HuH-7 (cell line): Measurements from ENCODE around the gene LTC4S.

Experiments
- DNase-seq: peaks from one replicate; pipeline ENCODE4 v3.0.0; 2011; ENCODE audit warnings: low spot score

The LTC4S gene

DNA sequence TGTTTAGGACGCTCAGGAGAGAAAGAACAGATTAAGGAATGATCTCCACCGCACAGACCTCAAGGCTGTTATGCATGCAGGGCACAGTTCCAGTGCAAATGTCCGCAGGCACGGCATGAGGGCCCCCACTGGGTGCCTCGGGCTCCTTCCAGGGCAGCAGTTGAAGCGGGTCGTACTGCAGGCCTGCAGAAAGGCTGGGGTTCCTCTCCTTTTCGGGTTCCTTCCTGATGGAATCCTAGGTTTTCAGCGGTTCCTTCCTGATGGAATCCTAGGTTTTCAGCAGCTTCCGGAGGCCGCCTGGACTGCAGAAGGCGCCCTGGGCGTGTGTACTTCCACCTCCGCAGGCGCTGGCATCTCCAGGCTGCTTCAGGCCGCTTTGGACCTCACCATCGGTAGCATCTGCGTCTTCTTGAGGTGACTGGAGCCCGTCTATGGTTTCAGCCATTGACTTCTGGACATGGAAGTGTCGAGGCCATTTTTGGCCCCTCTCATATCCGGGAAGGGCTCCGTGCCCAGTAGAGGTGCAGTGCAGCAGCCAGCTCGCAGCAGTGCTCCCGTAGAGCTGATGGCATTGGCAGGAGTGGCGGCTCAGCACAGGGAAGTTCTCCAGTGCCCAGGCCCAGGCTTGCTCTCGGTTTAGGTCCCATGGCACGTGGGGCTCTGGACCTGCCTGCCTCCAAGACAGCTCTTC lies 18.5 kb downstream of the LTC4S start:
- DNase-seq: no peak

DNA sequence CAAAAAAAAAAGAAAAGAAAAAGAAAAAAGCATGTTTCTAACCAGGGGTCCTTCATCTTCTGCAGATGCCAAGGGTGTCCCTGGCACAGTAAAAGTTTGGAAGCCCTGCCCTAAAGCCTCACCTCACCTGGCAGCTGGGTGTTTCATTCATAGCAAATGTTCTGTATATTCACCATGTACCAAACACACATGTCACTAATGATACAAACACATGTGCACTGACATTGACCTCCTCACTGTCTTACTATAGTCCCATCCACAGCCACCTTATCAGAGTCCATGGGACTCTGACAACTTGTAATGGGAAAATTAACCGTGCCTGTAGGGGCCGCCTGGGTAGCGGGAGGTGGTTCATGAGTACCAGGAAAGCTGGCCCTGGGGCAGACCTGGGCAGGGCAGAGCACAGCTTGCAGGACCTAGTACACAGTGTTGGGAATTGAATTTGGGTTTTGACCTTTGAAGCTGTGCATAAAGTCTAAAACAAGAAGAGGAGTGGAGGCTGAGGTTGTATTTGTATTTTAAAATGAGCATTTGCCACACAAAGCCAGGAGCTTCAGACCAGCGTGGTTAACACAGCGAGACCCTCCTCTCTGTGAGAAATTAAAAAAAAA lies 19.3 kb downstream of the LTC4S start:
- no peak for DNase-seq

DNA sequence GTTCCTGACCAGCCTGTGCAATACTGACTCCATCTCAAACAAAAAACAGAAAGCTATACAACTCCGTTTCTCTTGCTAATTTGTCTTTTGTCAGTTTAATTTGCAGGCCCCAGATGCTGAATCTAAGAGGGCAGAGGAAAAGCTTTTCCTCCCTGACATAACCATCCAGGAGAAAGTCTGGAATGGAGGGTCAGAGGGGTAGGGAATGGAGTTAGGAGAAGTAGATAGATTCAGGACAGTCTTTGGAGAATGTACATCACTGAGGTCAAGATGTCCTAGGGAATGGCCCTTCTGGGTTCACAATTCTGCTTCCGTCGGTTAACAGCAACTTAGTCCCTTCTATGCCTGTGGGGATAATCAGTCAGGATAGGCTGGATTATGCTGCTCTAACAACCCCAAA lies 20.3 kb downstream of the LTC4S start:
- DNase-seq: no peak

DNA sequence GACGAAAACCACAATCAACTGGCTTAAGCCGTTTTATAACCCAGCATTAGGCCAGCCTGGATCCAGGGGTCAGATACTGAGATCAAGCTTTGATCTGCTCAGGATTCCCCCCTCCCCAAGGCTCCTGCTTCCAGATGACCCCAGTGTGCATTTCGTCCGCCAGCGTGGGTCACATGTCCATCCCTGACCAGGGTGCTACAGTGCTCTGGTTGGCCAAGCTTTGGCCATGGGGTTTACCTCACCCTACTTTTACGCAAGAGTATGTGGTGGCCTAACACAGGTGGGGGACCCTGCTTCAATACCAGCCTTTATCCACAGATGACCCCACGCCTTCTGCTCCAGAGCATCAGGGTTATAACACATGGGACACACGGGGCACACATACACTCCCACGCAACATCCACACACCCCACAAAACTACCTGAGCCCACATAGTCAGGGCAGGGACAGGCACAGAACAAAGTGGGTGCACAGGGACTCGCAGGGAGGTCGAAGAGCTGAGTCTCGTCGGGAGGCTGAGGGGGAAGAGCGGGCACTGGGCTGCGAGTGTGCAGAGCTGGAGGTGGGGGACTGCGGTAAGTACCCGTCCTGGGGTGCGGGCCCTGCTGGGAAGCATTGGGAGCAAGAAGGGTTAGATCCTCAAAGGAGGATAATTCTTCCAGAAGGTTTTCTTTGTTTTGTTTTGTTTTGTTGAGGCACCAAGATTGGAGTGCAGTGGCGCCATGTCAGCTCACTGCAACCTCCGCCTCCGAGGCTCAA lies 21.9 kb downstream of the LTC4S start:
- no peak for DNase-seq

DNA sequence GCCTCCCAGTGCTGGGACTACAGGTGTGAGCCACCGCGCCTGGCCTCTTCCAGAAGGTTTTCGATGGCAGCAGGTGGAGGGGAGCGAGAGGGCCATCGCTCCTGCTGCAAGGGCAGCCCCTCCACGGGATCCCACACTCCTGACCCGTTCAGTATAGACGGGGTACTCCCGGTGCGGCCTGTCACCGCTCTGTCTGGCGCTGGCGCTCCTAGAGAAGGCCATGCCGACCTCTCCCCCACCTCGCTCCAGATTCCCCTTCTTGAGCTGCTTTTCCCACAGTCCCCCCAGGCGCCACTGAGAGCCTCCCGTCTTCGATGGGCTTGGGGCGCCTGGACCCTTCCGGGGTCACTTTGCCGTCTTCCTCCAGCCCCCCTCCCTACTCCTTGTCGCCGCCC lies 22.6 kb downstream of the LTC4S start:
- DNase-seq: no peak

DNA sequence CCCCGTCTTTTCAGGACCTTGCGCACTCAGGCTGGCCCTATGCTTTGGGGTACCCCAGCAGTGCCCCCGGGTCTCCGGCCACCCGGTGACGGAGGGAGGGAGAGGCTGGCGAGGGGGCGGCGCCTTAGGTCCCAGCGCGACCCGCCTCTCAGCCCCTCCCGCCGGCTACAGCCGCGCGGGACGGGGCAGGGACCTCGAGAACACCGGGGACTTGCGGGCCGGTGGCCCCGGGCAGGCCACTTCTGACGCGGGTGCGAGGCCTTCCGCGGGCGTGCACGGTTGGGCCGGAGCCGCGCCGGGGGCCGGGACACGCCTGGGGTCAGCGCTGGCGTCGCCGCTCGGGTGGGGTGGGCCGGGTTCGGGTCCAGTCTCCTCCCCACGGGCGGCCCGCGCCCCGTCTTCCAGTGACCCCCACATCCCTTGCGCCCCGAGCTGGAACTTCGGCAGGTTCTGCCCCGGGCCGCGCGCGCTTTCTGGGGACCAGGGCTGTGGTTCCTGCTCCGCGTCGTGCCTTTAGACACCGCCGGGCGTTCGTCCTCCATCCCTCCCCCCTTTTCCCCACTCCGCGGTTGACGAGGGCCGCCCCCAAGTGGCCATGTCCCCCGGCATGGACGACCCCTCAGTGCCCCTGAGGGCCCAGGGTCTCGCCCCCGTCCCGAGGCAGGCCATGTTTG lies 23.1 kb downstream of the LTC4S start:
- DNase-seq: no peak

DNA sequence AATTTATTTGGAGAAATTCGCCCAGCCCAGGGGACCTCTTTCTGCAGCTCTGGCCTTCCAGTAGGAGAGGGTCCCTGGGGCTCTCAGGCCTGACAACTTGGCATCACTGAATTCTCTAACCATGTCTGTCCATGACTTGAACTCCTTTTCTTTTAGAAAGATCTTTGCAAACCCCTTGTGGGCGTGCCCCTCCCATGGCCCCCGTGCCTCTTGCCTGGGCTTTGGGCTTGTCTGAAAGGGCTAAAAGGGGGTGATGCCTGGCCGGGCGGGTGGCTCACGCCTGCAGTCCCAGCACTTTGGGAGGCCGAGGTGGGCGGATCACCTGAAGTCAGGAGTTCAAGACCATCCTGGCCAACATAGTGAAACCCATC lies 23.7 kb downstream of the LTC4S start:
- DNase-seq: no peak

DNA sequence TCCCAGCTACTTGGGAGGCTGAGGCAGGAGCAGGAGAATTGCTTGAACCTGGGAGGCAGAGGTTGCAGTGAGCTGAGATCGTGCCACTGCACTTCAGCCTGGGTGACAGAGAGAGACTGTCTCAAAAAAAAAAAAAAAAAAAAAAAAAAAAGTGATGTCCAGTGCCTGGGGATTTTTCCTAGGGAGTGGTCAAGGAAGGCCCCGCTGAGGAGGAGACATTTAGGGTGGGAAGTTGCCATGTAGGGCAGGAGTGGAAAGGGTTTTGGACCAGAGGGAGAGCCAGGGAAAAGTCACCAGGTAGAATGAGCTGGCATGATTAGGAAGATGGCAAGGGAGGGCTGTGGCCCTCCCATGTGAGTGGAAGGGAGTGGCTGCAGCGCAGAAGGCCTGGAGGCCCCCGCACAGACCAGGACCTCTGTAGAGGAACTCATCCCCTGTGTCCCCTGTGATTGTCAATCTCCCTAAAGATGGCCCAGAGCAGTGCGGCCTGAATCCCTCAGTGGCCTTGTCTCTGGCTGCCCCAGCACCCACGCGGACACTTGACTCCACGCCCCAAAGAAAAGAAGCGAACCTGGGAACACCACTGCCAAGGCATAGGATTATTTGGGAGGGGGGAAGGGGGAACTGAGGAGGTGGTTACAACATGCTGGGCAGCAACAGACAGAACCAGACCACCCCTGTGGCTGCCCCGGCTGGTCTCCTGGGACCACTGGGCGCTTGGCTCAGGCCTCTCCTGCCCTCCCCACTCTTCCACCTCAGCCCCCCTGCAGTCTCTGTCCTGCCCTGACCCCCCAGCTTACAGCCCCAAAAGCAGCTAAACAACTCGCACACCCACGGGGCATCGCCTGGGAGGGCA lies 24.3 kb downstream of the LTC4S start:
- no peak for DNase-seq

DNA sequence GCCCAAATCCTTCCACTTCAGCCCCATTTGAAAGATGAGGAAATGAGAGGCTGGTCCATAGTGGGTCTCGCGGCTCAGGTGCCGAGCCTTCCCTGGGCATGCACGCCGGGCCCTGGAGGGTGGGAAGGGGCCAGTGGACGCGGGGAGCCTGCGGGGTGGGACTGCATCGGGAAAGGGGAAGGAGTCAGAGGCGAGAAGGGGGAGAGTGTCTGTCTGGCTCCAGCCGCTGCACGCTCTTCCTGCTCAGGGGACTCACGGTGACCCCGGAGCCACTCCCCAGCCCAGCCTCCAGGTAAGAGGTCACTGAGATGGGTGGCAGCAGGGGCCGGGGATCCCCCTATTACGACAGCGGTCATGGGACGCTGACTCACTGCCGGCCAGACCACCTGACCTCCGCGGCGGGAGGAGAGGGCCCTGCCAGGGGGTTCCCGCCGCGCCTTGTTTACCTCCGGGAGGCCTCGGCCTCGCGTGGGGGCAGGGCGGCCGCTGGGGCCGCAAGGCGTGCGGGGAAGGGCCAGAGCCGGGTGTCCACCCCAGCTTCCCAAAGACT lies 25.0 kb downstream of the LTC4S start:
- DNase-seq: peak; percentile 97

DNA sequence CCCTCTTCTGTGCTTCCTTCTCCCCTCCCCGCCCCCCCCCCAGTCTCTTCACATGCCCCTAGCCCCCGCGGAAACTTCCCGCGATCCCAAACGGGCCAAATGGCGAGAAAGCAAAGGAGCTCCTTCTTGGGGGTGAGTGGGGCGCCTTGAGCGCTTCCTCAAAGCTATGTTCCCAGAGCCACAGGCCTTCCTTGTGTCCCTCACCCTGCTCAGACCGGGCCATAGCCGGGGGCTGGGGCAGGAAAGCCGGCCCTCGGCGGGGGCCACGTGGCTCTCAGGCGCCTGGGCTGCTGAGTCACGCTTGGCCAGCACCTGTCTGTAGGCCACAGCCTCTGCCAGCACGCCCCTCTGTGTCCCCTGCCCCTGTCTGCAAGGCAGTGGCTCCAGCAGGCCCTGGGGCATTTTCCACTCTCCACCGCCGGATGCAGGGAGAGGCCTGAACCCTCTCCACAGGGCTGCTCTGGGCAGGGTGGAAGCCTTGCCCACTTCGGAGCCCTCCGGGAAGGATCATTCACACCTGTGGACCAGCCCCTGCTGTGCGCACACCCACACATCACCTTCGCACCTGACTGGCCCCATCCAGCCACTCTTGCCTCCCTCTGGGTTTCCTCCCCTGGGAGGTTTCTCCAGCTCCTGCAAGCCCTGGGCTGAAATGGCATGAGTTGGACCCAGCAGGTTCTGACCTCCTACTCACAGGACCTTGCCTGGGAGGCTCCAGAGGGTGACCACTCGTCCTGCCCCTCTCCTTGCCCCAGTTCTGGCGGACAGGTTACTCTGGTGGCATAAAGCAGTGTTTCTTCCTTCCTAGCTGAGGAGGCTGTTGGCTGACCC lies 25.7 kb downstream of the LTC4S start:
- peak; percentile 80 for DNase-seq

DNA sequence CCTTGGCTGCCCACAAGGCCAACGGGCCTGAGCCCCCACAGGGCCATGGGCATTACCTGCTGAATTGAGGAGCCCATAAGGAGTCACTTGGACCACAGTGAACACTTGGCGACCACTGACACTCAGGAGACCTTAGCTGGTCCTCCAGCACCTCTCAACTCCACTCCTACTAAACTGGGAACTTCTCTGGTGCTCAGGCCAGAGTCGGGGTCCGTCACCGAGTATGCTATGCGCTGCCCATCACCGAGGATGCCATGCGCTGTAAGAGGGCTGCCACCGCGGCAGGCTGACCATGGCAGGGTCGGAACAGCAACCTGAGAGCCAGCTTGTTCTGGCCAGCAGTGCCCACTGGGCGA lies 26.3 kb downstream of the LTC4S start:
- no peak for DNase-seq

DNA sequence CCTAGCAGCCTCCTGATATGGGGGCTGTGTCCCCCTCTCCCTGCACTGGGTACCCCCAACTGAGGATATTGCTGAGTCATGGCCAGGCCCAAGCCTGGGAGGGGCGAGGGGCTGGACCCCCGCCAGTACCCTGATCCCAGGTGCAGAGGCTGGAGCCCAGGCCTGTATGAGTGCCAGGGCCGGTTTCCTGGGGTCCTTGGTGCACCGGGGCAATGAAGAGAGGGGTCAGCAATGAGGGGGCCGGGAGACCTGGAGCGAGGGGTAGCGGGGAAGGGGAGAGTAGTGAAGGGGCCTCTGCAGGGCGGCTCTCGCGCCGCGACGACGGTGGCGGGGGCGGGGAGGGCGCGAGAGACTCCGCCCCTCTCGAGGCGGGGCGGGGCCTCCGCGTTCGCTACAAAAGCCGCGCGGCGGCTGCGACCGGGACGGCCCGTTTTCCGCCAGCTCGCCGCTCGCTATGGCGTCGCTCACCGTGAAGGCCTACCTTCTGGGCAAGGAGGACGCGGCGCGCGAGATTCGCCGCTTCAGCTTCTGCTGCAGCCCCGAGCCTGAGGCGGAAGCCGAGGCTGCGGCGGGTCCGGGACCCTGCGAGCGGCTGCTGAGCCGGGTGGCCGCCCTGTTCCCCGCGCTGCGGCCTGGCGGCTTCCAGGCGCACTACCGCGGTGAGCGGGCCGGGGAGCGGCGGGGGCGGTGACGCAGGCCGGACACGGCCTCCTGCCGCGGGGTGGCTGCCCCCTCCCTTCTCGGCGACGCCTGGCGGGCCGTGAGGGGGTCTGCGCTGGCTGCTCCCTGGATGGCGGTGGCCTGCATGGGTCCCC lies 26.9 kb downstream of the LTC4S start, which contains the start of gene SQSTM1:
Gene SQSTM1 (plus strand): TSS at position 423 of the 815 bp plus-strand sequence. CDS start 32 bp downstream, at position 455.
- DNase-seq: peak; percentile 84

DNA sequence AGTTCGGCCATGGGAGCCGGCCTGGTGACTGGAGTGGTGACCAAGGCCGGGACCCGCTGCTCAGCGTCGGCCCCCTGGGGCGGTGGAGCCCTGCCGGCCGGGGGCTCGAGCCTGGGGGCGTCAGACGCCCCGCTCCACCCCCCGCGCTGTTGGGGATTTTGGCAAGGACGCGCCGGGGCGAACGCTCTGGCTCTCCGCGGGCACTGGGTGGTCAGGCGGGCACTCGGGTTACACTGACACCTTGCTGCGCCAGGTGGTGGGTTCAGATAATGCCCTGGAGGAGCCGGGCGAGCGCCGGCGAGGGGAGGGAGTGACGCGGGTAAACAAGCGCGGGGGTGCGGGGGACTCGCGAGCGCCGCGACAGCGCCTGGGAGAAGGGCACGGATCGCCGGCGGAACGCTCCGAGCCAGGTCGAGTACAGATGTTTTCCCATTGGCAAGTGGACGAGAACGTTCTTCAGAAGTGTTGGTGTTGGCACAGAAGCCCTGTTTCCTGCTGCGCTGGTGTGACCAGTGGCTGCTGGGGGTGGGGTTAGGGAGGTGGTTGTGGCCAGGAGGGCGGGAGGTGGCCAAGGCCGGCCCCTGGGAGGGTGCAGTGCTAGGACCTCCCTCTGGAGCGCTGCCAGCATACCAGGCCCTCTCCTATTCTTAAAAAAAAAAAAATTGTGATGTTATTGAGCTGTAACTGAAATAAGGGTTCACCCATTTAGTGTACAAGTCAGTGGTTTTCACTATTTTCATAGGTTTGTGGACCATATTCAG lies 27.7 kb downstream of the LTC4S start:
- DNase-seq: peak; percentile 96

DNA sequence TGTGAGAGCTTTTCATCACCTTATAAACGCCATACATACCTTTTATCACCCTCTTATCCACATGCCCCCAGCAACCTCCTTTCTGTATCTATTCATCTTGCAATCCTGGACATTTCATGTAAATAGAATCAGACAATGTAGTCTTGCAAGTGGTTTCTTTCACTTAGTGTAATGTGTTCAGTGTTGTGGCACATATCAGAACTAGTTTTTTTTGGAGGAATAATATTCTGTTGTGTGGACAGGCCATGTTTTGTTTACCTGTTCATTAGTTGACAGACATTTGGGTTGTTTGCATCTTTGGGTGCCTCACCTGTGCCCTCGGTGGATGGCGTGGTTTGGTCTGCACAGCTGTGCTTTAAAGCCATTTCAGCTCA lies 28.3 kb downstream of the LTC4S start:
- no peak for DNase-seq

DNA sequence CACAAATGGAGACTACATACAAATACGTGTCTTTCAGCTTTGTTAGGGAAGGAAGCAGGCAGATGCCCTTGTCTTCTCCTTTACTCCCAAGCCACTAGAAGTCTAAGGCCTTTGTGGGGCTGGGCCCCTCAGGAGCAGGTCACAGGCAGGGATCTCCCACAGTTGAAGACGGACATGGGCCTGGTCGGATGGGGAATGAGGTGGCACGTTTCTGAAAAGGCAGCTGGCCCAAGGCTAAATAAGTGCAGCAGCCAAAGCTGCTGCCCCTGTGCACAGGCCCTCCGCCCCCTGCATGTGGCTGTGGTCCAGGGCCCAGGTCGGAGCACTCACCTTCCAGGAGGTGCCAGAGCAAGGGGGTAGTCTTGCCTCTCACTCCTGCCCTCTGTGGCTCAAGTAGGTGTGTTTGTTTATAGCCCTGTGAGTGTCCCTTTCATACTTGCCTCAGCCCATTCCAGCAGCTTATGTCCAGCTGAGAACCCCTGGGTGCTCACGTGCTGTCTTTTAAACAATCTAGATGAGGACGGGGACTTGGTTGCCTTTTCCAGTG lies 28.7 kb downstream of the LTC4S start:
- DNase-seq: no peak

DNA sequence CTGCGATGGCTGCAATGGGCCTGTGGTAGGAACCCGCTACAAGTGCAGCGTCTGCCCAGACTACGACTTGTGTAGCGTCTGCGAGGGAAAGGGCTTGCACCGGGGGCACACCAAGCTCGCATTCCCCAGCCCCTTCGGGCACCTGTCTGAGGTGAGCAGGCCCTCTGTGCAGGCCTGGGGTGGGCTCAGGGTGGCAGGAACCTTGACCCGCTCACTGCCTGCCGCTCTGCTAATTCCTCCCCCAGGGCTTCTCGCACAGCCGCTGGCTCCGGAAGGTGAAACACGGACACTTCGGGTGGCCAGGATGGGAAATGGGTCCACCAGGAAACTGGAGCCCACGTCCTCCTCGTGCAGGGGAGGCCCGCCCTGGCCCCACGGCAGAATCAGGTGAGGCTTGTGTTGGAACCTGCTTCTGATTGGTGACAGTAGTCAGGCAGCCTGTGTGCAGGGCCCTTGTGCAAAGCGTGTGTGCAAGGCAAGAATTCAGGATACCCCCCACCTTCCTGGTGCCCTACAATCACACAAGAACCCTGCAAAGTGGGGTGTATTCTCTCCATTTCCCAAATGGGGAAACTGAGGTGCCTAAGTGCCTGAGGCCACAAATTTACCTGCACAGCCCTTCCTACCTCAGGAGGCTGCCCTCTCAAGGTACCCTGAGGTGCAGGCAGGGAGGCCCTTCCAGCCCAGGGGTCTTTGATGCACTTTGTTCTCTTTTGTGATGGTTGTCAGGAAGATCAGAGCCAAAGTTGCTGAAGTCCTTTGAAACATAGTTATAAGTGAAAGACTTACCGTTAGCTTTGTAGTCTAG lies 30.4 kb downstream of the LTC4S start:
- no peak for DNase-seq

DNA sequence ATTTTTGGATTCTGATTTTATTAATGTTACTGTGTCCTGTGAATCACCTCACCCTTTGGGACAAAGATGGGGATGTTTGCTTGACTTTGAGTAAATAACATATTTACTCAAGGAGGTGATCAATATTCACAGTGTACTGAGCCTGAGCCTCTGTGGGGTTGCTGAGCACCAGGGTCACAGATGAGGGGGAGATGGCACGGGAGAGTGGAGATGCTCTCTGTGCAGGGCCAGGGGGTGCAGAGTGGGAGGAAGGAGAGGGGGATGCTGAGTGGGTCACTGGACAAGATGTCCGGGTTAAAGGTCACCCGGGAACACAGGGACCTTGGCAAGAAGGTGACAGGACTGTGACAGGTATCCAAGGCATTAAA lies 30.9 kb downstream of the LTC4S start:
- no peak for DNase-seq

DNA sequence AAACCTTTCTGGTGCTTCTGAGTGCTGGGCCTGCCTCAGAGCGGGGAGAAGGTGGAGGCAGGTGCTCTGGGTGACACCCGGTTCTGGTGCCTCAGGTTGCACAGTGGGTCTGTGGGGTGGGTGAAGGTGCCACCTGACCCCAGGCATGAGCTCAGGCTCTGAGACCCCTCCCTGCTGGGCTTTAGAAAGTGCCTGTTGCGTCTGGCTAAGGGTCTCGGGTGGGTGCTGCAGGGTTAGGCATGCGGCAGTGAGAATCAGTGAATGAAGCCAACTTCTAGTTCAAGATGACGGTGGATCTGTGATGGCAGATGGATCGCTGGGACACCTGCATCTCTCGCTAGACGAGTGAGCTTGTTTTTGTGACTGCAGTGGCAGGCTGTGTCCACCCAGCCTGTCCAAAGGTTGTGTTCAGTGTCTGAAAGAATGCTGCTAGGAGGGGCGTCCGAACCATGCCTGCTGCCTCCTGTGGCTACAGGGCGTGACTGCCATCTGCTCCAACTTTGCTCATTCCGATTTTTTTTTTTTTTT lies 31.9 kb downstream of the LTC4S start:
- peak; percentile 70 for DNase-seq
